LNCaP clone FGC (cell line): ENCODE data around the gene DNAJB11.

Experiments
- DNase-seq: peaks from one replicate; pipeline ENCODE4 v3.0.0-alpha.2; 2011; ENCODE audit warnings: low read depth
- H3K4me3 ChIP-seq: 2 replicates; pipeline ENCODE4 v1.5.1; 2011; ENCODE audit warnings: mild to moderate bottlenecking, low read depth, low read length, control low read depth
- TF ChIP-seq, protein P1 (sequence below): IDR thresholded peaks from 2 replicates; pipeline ENCODE4 v1.5.1; 2012; ENCODE audit warnings: mild to moderate bottlenecking; ENCODE audit not compliant: control insufficient read depth, insufficient read depth; ENCODE audit errors: extremely low read depth

The DNAJB11 gene

GRCh38 chr3:186538779-186539178 lies 31.7 kb upstream of the DNAJB11 start:
- TF ChIP-seq, protein P1, sequence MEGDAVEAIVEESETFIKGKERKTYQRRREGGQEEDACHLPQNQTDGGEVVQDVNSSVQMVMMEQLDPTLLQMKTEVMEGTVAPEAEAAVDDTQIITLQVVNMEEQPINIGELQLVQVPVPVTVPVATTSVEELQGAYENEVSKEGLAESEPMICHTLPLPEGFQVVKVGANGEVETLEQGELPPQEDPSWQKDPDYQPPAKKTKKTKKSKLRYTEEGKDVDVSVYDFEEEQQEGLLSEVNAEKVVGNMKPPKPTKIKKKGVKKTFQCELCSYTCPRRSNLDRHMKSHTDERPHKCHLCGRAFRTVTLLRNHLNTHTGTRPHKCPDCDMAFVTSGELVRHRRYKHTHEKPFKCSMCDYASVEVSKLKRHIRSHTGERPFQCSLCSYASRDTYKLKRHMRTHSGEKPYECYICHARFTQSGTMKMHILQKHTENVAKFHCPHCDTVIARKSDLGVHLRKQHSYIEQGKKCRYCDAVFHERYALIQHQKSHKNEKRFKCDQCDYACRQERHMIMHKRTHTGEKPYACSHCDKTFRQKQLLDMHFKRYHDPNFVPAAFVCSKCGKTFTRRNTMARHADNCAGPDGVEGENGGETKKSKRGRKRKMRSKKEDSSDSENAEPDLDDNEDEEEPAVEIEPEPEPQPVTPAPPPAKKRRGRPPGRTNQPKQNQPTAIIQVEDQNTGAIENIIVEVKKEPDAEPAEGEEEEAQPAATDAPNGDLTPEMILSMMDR, result no peak
- no peak overlapping the region for H3K4me3 ChIP-seq
- DNase-seq, result no peak

DNA sequence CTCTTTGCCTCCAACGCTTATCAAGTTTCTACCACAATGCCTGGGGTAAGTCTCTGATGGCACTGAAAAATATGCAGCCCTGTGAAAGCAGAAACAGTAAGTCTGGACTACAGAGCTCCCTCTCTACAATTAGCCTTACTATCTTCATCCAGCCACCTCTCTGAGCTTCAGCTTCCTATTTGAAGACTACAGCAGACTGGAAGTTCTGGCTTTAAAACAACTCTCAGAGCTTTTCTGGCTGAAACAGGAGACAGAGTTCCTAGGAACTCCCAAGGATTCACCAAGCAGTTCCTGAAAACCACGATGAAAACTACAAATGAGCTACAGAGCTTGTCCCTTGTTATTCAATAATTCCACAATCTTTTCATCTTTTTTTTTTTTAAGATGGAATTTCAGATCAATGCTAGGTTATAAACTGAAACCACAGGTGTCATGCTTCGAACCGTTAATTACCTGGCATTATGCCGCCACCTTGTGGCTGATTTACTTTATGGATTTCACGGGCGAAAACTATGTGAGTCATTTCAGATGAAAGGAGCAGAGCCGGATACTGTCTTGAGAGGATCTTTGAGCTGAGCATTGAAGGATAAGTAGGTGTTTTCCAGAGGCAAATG lies 30.2 kb upstream of the DNAJB11 start:
- TF ChIP-seq, protein P1, result peak; percentile 77
- peak; percentile 46 for DNase-seq
- no peak overlapping the region for H3K4me3 ChIP-seq

DNA sequence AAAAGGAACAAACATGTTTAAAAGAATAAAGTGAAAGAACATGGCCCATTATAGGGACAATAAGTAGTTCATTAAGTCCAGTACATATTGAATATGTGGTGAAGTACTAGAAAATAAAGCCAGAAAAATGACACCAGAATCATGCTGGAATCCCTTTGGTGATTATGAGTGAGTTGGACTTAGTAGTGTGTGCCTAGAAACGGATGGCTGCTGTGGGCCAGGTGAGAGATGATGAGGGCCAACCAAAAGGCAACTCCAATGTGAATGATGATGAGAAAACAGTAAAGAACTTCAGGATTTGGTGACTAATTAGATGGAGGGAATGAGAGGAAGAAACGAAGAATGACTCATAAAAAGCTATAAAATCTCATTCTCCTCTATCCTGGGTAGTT lies 29.7 kb upstream of the DNAJB11 start:
- no peak overlapping the region for H3K4me3 ChIP-seq
- DNase-seq, result no peak
- TF ChIP-seq, protein P1, result no peak

- no peak for DNase-seq
- no peak within 1 kb of the TSS for H3K4me3 ChIP-seq
- TF ChIP-seq, protein P1, result no peak
Observed at GRCh38 chr3:186544281-186544680, 26.2 kb upstream of the DNAJB11 start, which contains the start of gene CRYGS. Gene CRYGS (minus strand): TSS chr3:186544380. CDS start chr3:186544326, 54 bp downstream.

- TF ChIP-seq, protein P1, result no peak
- H3K4me3 ChIP-seq, result no peak overlapping the region
- no peak for DNase-seq
Observed at GRCh38 chr3:186549497-186549896, 21.0 kb upstream of the DNAJB11 start.

- no peak overlapping the region for H3K4me3 ChIP-seq
- no peak for DNase-seq
- TF ChIP-seq, protein P1, result peak; percentile 10; the same call in 1 of the 2 replicates
Observed at GRCh38 chr3:186551387-186551786, 19.1 kb upstream of the DNAJB11 start.
